HFFc6 (cell line): ENCODE measurements around the gene TTC39A. TPM values are rescaled to one million over a fixed set of nuclear protein-coding genes. Genes with fewer than 3 reads are reported as not detected.

ENCODE experiments used
- DNase-seq: peaks from one replicate; pipeline ENCODE4 v3.0.0-alpha.2; 2018
- H3K27ac Mint-ChIP-seq: 2 replicates; pipeline ENCODE4 v1.8.0; 2020; ENCODE audit warnings: mild to moderate bottlenecking, mixed read lengths
- H3K27me3 Mint-ChIP-seq: 2 replicates; pipeline ENCODE4 v1.8.0; 2021; ENCODE audit warnings: mild to moderate bottlenecking, moderate library complexity, mixed read lengths; ENCODE audit not compliant: insufficient read depth
- H3K36me3 Mint-ChIP-seq: 2 replicates; pipeline ENCODE4 v1.8.0; 2021; ENCODE audit warnings: low read depth, mixed read lengths
- H3K4me1 Mint-ChIP-seq: 2 replicates; pipeline ENCODE4 v1.8.0; 2020; ENCODE audit warnings: low read depth, mixed read lengths
- H3K4me3 Mint-ChIP-seq: 2 replicates; pipeline ENCODE4 v1.8.0; 2020; ENCODE audit warnings: mild to moderate bottlenecking, moderate library complexity, mixed read lengths
- H3K9me3 Mint-ChIP-seq: 2 replicates; pipeline ENCODE4 v1.8.0; 2020; ENCODE audit warnings: mild to moderate bottlenecking, mixed read lengths
- CTCF ChIP-seq: fragments of 200-600 bp; sonication (generic); IDR thresholded peaks from 2 replicates; pipeline ENCODE4 v1.5.0; 2021; ENCODE audit warnings: antibody characterized with exemption, mild to moderate bottlenecking
- total RNA-seq, 6 experiments: library from RNA; stranded (reverse); fragmentation: NEBNext Ultra II Directional; extraction: Animal tissue kit (Norgen Biotek cat#: 25700); gene quantifications; 2 replicates in 1 of 6; 3 replicates in 5 of 6; pipeline ENCODE4 v1.2.3, GENCODE V29; 2021

TTC39A gene
- total RNA-seq, 6 experiments from 2014 or later = 0.10 to 0.52 (median 0.17) TPM; not detected in 2

GRCh38 chr1:51313268-51313852, 17.0 kb downstream of the TTC39A start:
- Mint-ChIP-seq H3K27ac (peak overlapping the region; percentile 97), H3K36me3 (no peaks in the 10 kb centered on the region), H3K9me3 (no peaks in the 10 kb centered on the region), H3K4me3 (no peak overlapping the region), H3K27me3 (peaks cover 3% of the 10 kb centered on the region), H3K4me1 (peaks cover 28% of the 10 kb centered on the region)
- TF ChIP-seq CTCF = peak; percentile 57
- no peak for DNase-seq

- Mint-ChIP-seq H3K4me3 (no peak overlapping the region), H3K27ac (no peak overlapping the region), H3K4me1 (peaks cover 28% of the 10 kb centered on the region), H3K36me3 (no peaks in the 10 kb centered on the region), H3K9me3 (no peaks in the 10 kb centered on the region), H3K27me3 (peaks cover 3% of the 10 kb centered on the region)
- no peak for DNase-seq
- TF ChIP-seq CTCF = no peak
Measured at GRCh38 chr1:51312718-51313117, 17.6 kb downstream of the TTC39A start.

DNA sequence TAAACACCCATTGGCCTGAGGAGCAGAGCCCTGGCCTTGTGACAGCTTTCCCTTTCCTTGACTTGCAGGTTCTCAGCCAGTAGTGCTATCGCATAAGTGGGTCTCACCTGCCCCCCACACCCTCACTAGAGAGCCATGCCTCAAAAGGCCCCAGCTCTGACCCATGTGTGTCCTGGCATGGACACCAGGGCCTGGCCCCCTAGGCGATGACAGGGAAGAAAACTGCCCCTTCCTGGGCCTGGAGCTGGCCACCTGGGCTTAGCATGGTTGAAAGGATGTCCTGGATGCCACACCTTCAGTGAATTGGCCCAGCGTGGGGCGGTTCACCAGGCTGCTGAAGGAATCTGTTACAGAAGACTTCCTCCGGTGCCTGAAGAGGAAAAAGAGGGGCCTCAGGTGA, 18.5 kb downstream of the TTC39A start:
- no peak for TF ChIP-seq CTCF
- Mint-ChIP-seq H3K36me3 (no peaks in the 10 kb centered on the region), H3K9me3 (no peaks in the 10 kb centered on the region), H3K4me3 (no peak overlapping the region), H3K27ac (no peak overlapping the region), H3K4me1 (peaks cover 28% of the 10 kb centered on the region), H3K27me3 (peaks cover 1% of the 10 kb centered on the region)
- DNase-seq = no peak

- no peak for DNase-seq
- Mint-ChIP-seq H3K27ac (no peak overlapping the region), H3K4me3 (no peak overlapping the region), H3K9me3 (no peaks in the 10 kb centered on the region), H3K27me3 (peaks cover 1% of the 10 kb centered on the region), H3K4me1 (peaks cover 28% of the 10 kb centered on the region), H3K36me3 (no peaks in the 10 kb centered on the region)
- no peak for TF ChIP-seq CTCF
Measured at GRCh38 chr1:51310871-51311613, 19.3 kb downstream of the TTC39A start.

DNA sequence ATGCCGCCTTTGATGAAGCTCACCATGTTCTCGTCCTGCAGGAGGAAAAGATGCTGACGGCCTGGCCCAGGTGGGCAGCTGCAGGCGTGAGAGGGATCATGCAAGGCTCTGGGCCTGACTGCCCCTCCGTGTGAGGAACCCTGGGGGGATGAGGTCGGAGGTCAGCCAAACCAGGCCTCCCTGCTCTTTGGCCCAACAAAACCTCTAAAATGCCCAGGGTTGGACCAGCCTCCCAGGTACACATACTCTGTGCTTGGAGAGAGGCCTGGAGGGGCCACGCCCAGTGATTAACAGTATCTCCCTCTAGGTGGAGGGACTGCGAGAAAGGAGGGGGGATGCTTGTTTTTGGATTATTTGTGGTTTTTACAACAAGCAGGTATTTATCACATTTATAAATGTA, 21.1 kb downstream of the TTC39A start:
- Mint-ChIP-seq H3K36me3 (no peaks in the 10 kb centered on the region), H3K4me3 (no peak overlapping the region), H3K4me1 (peaks cover 13% of the 10 kb centered on the region), H3K9me3 (no peaks in the 10 kb centered on the region), H3K27ac (no peak overlapping the region), H3K27me3 (no peaks in the 10 kb centered on the region)
- DNase-seq = no peak
- no peak for TF ChIP-seq CTCF
